Raji (cell line): ENCODE results near the gene L2HGDH.

ENCODE experiments used
- POLR2A ChIP-seq: IDR thresholded peaks from 2 replicates; pipeline ENCODE4 v1.6.1; 2011; ENCODE audit warnings: low read depth, low read length, control low read depth; ENCODE audit not compliant: insufficient read depth

Gene L2HGDH

GRCh38 chr14:50230701-50231474 is 81.1 kb downstream of the L2HGDH start:
- TF ChIP-seq POLR2A = no peak

GRCh38 chr14:50230401-50230700 is 81.7 kb downstream of the L2HGDH start:
- TF ChIP-seq POLR2A = no peak

DNA sequence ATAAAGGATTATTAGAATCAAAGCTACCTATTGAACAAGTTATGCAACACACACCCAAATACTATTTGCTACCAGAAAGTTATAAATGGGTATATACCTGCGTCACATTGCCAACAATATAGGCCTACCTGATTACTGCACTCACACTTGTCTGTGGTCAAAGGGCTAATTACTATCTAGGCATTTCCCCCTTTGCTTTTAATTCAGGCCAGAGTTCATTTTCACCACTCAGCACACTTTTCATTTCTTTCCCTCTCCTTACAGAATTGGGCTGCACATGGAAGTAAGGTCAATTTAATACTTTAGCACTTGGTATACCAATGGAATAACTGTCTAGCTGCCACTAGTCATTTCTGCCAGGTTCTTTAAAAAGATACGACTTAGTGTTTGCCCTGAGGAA is 82.3 kb downstream of the L2HGDH start:
- TF ChIP-seq POLR2A = no peak

- no peak for TF ChIP-seq POLR2A
Measured at GRCh38 chr14:50228313-50228712, 83.7 kb downstream of the L2HGDH start.

DNA sequence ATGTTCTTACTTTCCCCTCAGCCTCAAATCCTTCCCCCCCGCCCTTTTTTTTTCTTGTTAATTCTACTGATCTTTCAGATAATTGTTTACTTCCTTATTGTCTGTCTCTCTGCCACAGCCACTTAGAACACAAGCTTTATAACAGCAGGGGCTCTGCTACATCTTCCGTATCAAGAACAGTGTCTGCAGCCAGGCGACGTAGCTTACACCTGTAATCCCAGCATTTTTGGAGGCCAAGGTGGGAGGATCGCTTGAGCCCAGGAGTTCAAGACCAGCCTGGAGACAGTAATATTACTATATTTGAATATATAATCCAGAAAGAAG is 86.1 kb downstream of the L2HGDH start:
- no peak for TF ChIP-seq POLR2A

- no peak for TF ChIP-seq POLR2A
Measured at GRCh38 chr14:50225067-50225973, 86.7 kb downstream of the L2HGDH start.

GRCh38 chr14:50222055-50222613 is 89.9 kb downstream of the L2HGDH start:
- TF ChIP-seq POLR2A = no peak

GRCh38 chr14:50218501-50218900 is 93.5 kb downstream of the L2HGDH start:
- no peak for TF ChIP-seq POLR2A

DNA sequence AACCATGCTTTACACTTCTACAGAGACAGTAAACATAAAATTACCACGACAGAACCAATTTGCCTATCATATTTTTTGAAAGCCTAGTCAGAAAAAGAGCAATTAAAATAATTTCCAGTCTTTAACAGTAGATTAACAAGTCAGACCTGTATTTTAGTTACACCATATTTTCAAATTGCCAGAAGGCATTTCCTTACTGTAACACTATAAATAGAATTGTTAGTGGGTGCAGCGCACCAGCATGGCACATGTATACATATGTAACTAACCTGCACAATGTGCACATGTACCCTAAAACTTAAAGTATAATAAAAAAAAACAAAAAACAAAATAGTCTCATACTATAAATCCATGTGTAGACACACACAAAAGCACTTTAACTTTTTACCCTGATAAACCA is 96.6 kb downstream of the L2HGDH start:
- no peak for TF ChIP-seq POLR2A

- no peak for TF ChIP-seq POLR2A
Measured at GRCh38 chr14:50213795-50214194, 98.2 kb downstream of the L2HGDH start.

DNA sequence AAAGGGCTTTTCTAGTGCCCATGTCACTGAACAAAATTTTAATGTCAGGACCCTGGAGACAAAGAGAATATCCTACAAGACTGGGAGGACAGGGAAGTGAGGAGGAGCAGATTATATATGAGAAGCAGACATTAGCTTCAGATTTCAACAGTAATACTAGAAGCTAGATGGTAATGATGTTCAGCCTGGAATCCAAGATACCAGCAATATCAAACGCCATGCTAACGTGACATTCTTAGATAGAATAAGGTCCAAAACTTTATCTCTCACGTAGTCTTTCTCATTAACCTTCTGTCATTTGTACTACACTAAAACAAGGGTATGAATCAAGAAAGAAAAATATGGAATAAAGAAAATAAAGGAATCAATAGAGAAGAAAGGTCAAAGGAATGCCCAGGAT is 99.3 kb downstream of the L2HGDH start:
- no peak for TF ChIP-seq POLR2A

DNA sequence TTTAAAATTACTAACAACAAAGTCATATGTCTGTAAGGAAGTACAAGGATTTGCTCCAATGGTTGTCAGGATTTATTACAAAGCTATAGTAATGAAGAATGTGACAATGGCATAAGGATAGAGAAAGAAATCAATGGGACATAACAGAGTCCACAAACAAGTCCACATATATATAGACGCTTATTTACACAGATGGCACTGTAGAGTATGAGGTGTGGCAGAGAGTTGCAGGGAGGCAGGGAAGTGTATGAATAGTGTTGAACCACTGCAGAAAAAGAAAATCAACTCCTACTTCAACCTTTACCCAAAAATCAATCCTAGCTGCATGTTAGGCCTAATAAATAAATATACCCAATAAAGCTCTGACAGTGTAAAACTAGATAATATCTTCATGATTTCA is 102.0 kb downstream of the L2HGDH start:
- no peak for TF ChIP-seq POLR2A

DNA sequence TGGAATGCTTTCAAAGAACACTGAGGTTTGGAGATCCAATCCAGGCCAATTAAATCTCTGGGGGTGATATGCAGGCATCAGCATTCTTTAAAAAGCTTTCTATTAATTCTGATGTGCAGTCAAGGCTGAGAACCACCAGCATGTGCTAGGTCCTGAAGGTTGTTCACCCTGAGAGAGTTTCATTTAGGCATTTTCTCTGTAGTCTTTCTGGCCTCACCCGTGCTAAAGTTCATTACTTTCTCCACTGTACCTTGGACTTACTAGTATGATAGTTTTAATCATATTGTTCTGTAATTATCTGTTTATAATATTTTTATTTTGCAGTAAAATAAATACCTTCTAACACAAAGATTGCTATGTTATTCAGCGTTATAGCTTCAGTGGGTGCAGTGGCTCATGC is 113.5 kb downstream of the L2HGDH start:
- TF ChIP-seq POLR2A = no peak

GRCh38 chr14:50191499-50191898 is 120.5 kb downstream of the L2HGDH start:
- TF ChIP-seq POLR2A = no peak
